ENCODE measurements around the gene FANCL.

DNA sequence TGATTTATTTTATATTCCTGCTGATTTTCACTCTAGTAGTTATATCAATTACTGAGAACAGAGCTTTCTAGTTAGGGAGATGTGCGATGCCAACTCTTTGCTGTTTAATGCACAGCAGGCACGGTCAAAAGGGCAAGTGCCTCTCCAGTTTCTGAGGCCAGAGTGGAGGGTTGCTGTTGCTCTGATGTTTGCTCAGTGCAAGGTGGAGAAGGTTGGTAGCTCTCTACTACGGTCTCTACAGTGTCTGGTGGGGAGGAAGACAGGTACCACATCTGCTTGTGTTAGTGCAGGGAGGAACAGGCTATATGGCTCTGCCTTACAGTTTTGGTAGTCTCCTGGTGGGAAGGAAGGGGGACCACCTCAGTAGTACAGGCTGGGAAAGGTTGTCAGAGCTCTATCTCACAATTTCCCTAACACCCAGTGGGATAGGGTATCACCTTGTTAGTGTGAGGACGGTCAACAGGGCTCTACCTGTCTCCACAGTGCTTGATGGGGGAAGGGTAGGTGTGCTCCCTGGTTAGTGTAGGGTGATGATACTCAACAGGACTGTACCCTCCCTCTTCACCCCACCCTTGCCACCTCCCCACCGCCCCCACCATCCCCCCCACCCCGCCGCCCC is 85.9 kb downstream of the FANCL start:
- TF ChIP-seq POLR2A (IDR thresholded peaks at IDR 0.05), result no peak
- TF ChIP-seq, protein P1, sequence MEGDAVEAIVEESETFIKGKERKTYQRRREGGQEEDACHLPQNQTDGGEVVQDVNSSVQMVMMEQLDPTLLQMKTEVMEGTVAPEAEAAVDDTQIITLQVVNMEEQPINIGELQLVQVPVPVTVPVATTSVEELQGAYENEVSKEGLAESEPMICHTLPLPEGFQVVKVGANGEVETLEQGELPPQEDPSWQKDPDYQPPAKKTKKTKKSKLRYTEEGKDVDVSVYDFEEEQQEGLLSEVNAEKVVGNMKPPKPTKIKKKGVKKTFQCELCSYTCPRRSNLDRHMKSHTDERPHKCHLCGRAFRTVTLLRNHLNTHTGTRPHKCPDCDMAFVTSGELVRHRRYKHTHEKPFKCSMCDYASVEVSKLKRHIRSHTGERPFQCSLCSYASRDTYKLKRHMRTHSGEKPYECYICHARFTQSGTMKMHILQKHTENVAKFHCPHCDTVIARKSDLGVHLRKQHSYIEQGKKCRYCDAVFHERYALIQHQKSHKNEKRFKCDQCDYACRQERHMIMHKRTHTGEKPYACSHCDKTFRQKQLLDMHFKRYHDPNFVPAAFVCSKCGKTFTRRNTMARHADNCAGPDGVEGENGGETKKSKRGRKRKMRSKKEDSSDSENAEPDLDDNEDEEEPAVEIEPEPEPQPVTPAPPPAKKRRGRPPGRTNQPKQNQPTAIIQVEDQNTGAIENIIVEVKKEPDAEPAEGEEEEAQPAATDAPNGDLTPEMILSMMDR (IDR thresholded peaks at IDR 0.05), result no peak
- no peak for TF ChIP-seq POLR2AphosphoS5 (IDR thresholded peaks at IDR 0.05; ENCODE audit: insufficient read depth in 1 of 2, low read depth in 1 of 2)

Measured in vagina (tissue), 2 donors.